ENCODE results near the gene PTPN11. TPM values are rescaled to one million over a fixed set of nuclear protein-coding genes. Genes with fewer than 3 reads are reported as not detected.

The PTPN11 gene
- total and polyA plus RNA-seq, 2 of the 8 experiments (the other 6 are each of a cell fraction or from before 2014, with no cell fraction given), result 28.3 to 133 TPM

DNA sequence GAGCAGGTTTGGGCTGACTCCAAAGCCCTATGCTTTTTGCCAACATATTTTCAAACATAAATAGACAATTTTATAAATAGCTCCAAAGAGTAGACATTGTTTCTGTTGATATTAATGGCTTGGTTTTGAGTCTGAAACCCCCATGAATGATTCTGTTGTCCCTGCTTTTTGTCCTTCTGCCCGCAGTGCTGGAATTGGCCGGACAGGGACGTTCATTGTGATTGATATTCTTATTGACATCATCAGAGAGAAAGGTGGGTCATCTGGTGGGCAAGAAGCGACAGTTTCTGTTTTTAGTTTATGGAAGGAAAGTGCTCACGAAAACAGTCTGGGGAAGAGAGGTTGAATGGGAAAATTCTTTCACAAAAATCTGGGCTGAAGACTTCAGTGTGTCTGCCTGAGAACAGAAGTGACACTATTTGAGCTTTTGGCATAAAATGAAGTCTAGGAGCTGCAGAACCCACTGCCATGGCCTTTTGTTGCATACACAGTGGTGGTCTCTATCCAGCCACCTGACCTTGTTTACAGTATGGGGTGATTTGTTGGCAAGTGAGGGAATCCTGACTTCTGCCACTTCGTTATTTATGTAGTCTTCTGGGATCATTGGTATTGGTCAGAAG, 69.6 kb downstream of the PTPN11 start (continued):
- TF ChIP-seq POLR2A (IDR thresholded peaks at IDR 0.05; ENCODE audit: control extremely low read depth in 1 of 2, low read depth in 2 of 2, low read length in 2 of 2), result no peak
- TF ChIP-seq EP300 (IDR thresholded peaks at IDR 0.05; ENCODE audit: borderline replicate concordance in 1 of 2, low read depth in 2 of 2, low read length in 2 of 2), result no peak
- TF ChIP-seq SP2 (IDR thresholded peaks at IDR 0.05; ENCODE audit: low read length), result no peak
